Measurements from ENCODE around the gene GLTPD2. TPM values are rescaled to one million over a fixed set of nuclear protein-coding genes. Genes with fewer than 3 reads are reported as not detected.

Gene GLTPD2
- total RNA-seq, 4 donors from 2014 or later, result 1.2 TPM; not detected in 3

- intact Hi-C loops (cut with DNase I; ENCODE audit: low total_unique reads), result loop anchor here (10.0 kb wide), 1 partner anchor 1063 kb away; no protein-coding TSS in a partner anchor
- DNase-seq (ENCODE audit: low spot score in 2 of 2), result no peak
- TF ChIP-seq, protein P1, sequence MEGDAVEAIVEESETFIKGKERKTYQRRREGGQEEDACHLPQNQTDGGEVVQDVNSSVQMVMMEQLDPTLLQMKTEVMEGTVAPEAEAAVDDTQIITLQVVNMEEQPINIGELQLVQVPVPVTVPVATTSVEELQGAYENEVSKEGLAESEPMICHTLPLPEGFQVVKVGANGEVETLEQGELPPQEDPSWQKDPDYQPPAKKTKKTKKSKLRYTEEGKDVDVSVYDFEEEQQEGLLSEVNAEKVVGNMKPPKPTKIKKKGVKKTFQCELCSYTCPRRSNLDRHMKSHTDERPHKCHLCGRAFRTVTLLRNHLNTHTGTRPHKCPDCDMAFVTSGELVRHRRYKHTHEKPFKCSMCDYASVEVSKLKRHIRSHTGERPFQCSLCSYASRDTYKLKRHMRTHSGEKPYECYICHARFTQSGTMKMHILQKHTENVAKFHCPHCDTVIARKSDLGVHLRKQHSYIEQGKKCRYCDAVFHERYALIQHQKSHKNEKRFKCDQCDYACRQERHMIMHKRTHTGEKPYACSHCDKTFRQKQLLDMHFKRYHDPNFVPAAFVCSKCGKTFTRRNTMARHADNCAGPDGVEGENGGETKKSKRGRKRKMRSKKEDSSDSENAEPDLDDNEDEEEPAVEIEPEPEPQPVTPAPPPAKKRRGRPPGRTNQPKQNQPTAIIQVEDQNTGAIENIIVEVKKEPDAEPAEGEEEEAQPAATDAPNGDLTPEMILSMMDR (IDR thresholded peaks at IDR 0.05), result no peak
- no peak for TF ChIP-seq POLR2A (IDR thresholded peaks at IDR 0.05)
- 42 to 48% methylated on average over 13 of the region's 13 CpGs for WGBS, 2 donors
- H3K4me3 ChIP-seq (ENCODE audit: low read depth, poor library complexity, severe bottlenecking), result no peak within 1 kb of the TSS
These were observed 17.1 kb upstream of the GLTPD2 start, which contains the start of gene TM4SF5 for GRCh38 chr17:4771519-4772234. TSS of gene TM4SF5 (plus strand) at chr17:4771886. CDS start at chr17:4771923, 37 bp downstream.

- no peak for DNase-seq (ENCODE audit: low spot score in 2 of 2)
- no peak overlapping the region for H3K4me3 ChIP-seq (ENCODE audit: low read depth, poor library complexity, severe bottlenecking)
- intact Hi-C loops (cut with DNase I; ENCODE audit: low total_unique reads), result loop anchor here (10.0 kb wide), 1 partner anchor 1063 kb away; no protein-coding TSS in a partner anchor
- TF ChIP-seq, protein P1 (IDR thresholded peaks at IDR 0.05), result no peak
- no peak for TF ChIP-seq POLR2A (IDR thresholded peaks at IDR 0.05)
- WGBS, 2 donors, result 52 to 61% methylated on average over 10 of the region's 10 CpGs
These were observed 16.5 kb upstream of the GLTPD2 start for GRCh38 chr17:4772235-4772613.

- 76% methylated on average over 9 of the region's 9 CpGs for WGBS, 2 donors
- intact Hi-C loops (cut with DNase I; ENCODE audit: low total_unique reads), result loop anchor here (10.0 kb wide), 1 partner anchor 1057 kb away; no protein-coding TSS in a partner anchor
- DNase-seq (ENCODE audit: low spot score in 2 of 2), result no peak
- TF ChIP-seq, protein P1 (IDR thresholded peaks at IDR 0.05), result no peak
- no peak for TF ChIP-seq POLR2A (IDR thresholded peaks at IDR 0.05)
- no peak overlapping the region for H3K4me3 ChIP-seq (ENCODE audit: low read depth, poor library complexity, severe bottlenecking)
These were observed 10.6 kb upstream of the GLTPD2 start for GRCh38 chr17:4777969-4778760.

DNA sequence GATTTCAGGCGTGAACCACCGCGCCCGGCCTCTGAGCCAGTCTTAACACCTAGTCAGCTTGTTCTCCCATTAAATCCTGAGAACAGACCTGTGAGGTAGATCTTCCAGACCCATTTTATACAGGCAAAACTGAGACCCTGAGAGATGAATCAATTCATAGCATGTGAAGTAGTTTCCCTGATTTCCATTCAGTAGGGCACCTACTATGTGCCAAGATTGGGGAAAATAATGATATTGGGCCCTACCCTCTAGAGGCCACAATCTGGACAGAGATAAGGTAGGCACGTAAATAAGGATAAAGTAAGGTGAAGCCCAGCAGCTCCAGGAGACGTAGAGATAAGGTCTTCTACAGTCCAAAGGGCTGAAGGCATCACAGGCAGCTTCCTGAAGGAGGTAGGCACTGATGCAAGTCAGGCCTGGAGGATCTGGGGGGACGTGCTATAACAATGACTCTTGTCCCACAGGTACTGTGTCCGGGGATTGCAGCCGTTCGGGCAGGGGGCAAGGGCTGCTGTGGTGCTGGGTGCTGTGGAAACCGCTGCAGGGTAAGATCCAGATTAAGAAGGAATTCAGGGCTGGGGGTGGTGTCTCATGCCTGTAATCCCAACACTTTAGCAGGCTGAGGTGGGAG lies 8.3 kb upstream of the GLTPD2 start:
- DNase-seq (ENCODE audit: low spot score in 2 of 2), result no peak
- H3K4me3 ChIP-seq (ENCODE audit: low read depth, poor library complexity, severe bottlenecking), result no peak overlapping the region
- 91 to 93% methylated on average over 11 of the region's 11 CpGs for WGBS, 2 donors
- intact Hi-C loops (cut with DNase I; ENCODE audit: low total_unique reads), result no loop called here
- TF ChIP-seq, protein P1 (IDR thresholded peaks at IDR 0.05), result no peak
- no peak for TF ChIP-seq POLR2A (IDR thresholded peaks at IDR 0.05)

- no peak for DNase-seq (ENCODE audit: low spot score in 2 of 2)
- intact Hi-C loops (cut with DNase I; ENCODE audit: low total_unique reads), result no loop called here
- TF ChIP-seq, protein P1 (IDR thresholded peaks at IDR 0.05), result no peak
- TF ChIP-seq POLR2A (IDR thresholded peaks at IDR 0.05), result no peak
- 40 to 55% methylated on average over 24 to 28 of the region's 28 CpGs for WGBS, 2 donors
- no peak overlapping the region for H3K4me3 ChIP-seq (ENCODE audit: low read depth, poor library complexity, severe bottlenecking)
These were observed 6.1 kb upstream of the GLTPD2 start for GRCh38 chr17:4782652-4783051.

All from lower leg skin (tissue), 4 donors.